H1 (cell line): Measurements from ENCODE around the gene TRAP1. TPM values are rescaled to one million over a fixed set of nuclear protein-coding genes. Genes with fewer than 3 reads are reported as not detected.

Experiments used
- CTCF ChIA-PET: fragments of 300-600 bp; sonication (Branson Sonifier 250); formaldehyde crosslinking; loops from one replicate; lab custom pipeline; 2021; ENCODE audit not compliant: partially characterized antibody; lab: Charles Lee
- POLR2A ChIA-PET: fragments of 300-600 bp; sonication (Branson Sonifier 250); formaldehyde crosslinking; loops from one replicate; lab custom pipeline; 2021; ENCODE audit warnings: inconsistent platforms; ENCODE audit not compliant: partially characterized antibody; lab: Charles Lee
- DNase-seq, 2 experiments: peaks; one replicate each; pipeline versions ENCODE4 v3.0.0 to v3.0.0-alpha.2; 2010 to 2022; ENCODE audit warnings: low spot score in 2 of 2, low read depth in 1 of 2, mixed read lengths in 1 of 2
- FAIRE-seq: peaks from 2 replicates; lab custom pipeline; 2011; peaks lifted over from hg19 to GRCh38; lab: Jason Lieb, UNC
- H2AFZ ChIP-seq: 2 replicates; pipeline ENCODE4 v1.8.1; 2012; ENCODE audit warnings: low read length, inconsistent platforms
- H2AK5ac ChIP-seq: 2 replicates; pipeline ENCODE4 v1.6.1; 2013; ENCODE audit warnings: low read depth, low read length
- H2BK120ac ChIP-seq: replicated peaks from 2 replicates; pipeline ENCODE3; 2013; ENCODE audit warnings: low read depth, low read length, inconsistent platforms
- H2BK12ac ChIP-seq: 2 replicates; pipeline ENCODE4 v1.6.1; 2013; ENCODE audit warnings: low read depth, low read length
- H2BK15ac ChIP-seq: 2 replicates; pipeline ENCODE4 v1.6.1; 2013; ENCODE audit warnings: low read length
- H2BK20ac ChIP-seq: 2 replicates; pipeline ENCODE4 v1.6.1; 2013; ENCODE audit warnings: low read length
- H2BK5ac ChIP-seq: 2 replicates; pipeline ENCODE4 v1.6.1; 2013; ENCODE audit warnings: low read depth, low read length
- H3K14ac ChIP-seq: 2 replicates; pipeline ENCODE4 v1.6.1; 2013; ENCODE audit warnings: inconsistent platforms; ENCODE audit not compliant: insufficient read length
- H3K18ac ChIP-seq: 2 replicates; pipeline ENCODE4 v1.6.1; 2013; ENCODE audit warnings: low read length; ENCODE audit errors: extremely low read depth
- H3K23ac ChIP-seq: 2 replicates; pipeline ENCODE4 v1.6.1; 2013; ENCODE audit warnings: inconsistent platforms; ENCODE audit not compliant: insufficient read length
- H3K23me2 ChIP-seq: 2 replicates; pipeline ENCODE4 v1.6.1; 2013; ENCODE audit warnings: low read depth, low read length
- H3K27ac ChIP-seq: 2 replicates; pipeline ENCODE4 v1.6.1; 2011; ENCODE audit warnings: low read depth, low read length, inconsistent platforms
- H3K27me3 ChIP-seq, 4 experiments: replicated peaks in 1 of 4; 1 replicate in 1 of 4; 2 replicates in 3 of 4; pipeline versions ENCODE4 v1.6.1 to v1.8.1; 2011 to 2013; ENCODE audit warnings: low read length in 3 of 4, mild to moderate bottlenecking in 3 of 4, inconsistent platforms in 2 of 4, mixed read lengths in 2 of 4, moderate library complexity in 1 of 4; ENCODE audit not compliant: control insufficient read depth in 3 of 4, insufficient read depth in 3 of 4; ENCODE audit errors: extremely low read depth in 1 of 4
- H3K36me3 ChIP-seq, 4 experiments: 2 replicates each; pipeline versions ENCODE4 v1.6.1 to v1.8.1; 2011 to 2013; ENCODE audit warnings: mild to moderate bottlenecking in 4 of 4, low read length in 3 of 4, moderate library complexity in 2 of 4, control low read depth in 1 of 4, inconsistent platforms in 1 of 4; ENCODE audit not compliant: insufficient read depth in 4 of 4, control insufficient read depth in 2 of 4
- H3K4ac ChIP-seq: replicated peaks from 2 replicates; pipeline ENCODE3; 2013; ENCODE audit warnings: low read length, low read depth, mixed read lengths, inconsistent platforms; ENCODE audit not compliant: insufficient read length
- H3K4me1 ChIP-seq, 4 experiments: replicated peaks in 1 of 4; 1 replicate in 1 of 4; 2 replicates in 3 of 4; pipeline versions ENCODE4 v1.6.1 to v1.8.1; 2011 to 2013; ENCODE audit warnings: low read length in 3 of 4, inconsistent platforms in 2 of 4, mixed read lengths in 1 of 4; ENCODE audit not compliant: insufficient read depth in 4 of 4, control insufficient read depth in 3 of 4
- H3K4me2 ChIP-seq, 2 experiments: 2 replicates each; pipeline versions ENCODE4 v1.6.1 to v1.8.1; 2011 to 2013; ENCODE audit warnings: low read depth in 2 of 2, low read length in 2 of 2, control low read depth in 1 of 2, inconsistent platforms in 1 of 2, mild to moderate bottlenecking in 1 of 2; ENCODE audit not compliant: insufficient read depth in 1 of 2
- H3K4me3 ChIP-seq, 4 experiments: fragments of 200-600, 300-600 bp in 1 of 4; sonication (generic), shearing (Covaris generic), sonication (Bioruptor Twin) in 1 of 4; 2 replicates each; pipeline versions ENCODE4 v1.5.1 to v1.8.1; 2011 to 2016; ENCODE audit warnings: low read length in 4 of 4, low read depth in 3 of 4, control low read depth in 2 of 4, inconsistent platforms in 2 of 4, mild to moderate bottlenecking in 2 of 4, mixed read lengths in 1 of 4, moderate library complexity in 1 of 4; ENCODE audit not compliant: insufficient read depth in 2 of 4; ENCODE audit errors: extremely low read depth in 1 of 4
- H3K56ac ChIP-seq: replicated peaks from 2 replicates; pipeline ENCODE3; 2013; ENCODE audit warnings: low read depth, mild to moderate bottlenecking, mixed read lengths, low read length, inconsistent platforms; ENCODE audit not compliant: insufficient read length
- H3K79me1 ChIP-seq: 2 replicates; pipeline ENCODE4 v1.6.1; 2013; ENCODE audit warnings: low read depth, low read length, control low read depth
- H3K79me2 ChIP-seq, 2 experiments: 2 replicates each; pipeline versions ENCODE4 v1.6.1 to v1.8.1; 2012 to 2013; ENCODE audit warnings: low read length in 2 of 2, mild to moderate bottlenecking in 2 of 2, inconsistent platforms in 1 of 2; ENCODE audit not compliant: insufficient read depth in 2 of 2, control insufficient read depth in 1 of 2
- H3K9ac ChIP-seq, 4 experiments: replicated peaks in 1 of 4; 1 replicate in 1 of 4; 2 replicates in 3 of 4; pipeline versions ENCODE4 v1.6.1 to v1.8.1; 2011 to 2013; ENCODE audit warnings: low read depth in 3 of 4, low read length in 3 of 4, control low read depth in 2 of 4, mild to moderate bottlenecking in 2 of 4, moderate library complexity in 2 of 4, inconsistent platforms in 1 of 4; ENCODE audit errors: extremely low read depth in 1 of 4
- H3K9me3 ChIP-seq, 2 experiments: 2 replicates each; pipeline versions ENCODE4 v1.6.1 to v1.8.1; 2012 to 2013; ENCODE audit warnings: mild to moderate bottlenecking in 2 of 2, moderate library complexity in 2 of 2, control low read depth in 1 of 2, inconsistent platforms in 1 of 2, low read depth in 1 of 2, low read length in 1 of 2, mixed read lengths in 1 of 2; ENCODE audit not compliant: insufficient read depth in 2 of 2
- H4K20me1 ChIP-seq, 2 experiments: replicated peaks in 1 of 2; 2 replicates each; pipeline versions ENCODE3 to v1.8.1; 2011 to 2013; ENCODE audit warnings: inconsistent platforms in 2 of 2, low read length in 2 of 2, mild to moderate bottlenecking in 1 of 2; ENCODE audit not compliant: insufficient read depth in 2 of 2, control insufficient read depth in 1 of 2
- H4K5ac ChIP-seq: 2 replicates; pipeline ENCODE4 v1.6.1; 2013; ENCODE audit warnings: low read length, low read depth, mixed read lengths, inconsistent platforms; ENCODE audit not compliant: insufficient read length
- H4K8ac ChIP-seq: 2 replicates; pipeline ENCODE4 v1.8.0; 2013; ENCODE audit warnings: mild to moderate bottlenecking, moderate library complexity, low read length, inconsistent platforms; ENCODE audit not compliant: insufficient read depth; ENCODE audit errors: extremely low read depth
- H4K91ac ChIP-seq: replicated peaks from 2 replicates; pipeline ENCODE3; 2013; ENCODE audit warnings: low read length, mixed read lengths, inconsistent platforms; ENCODE audit not compliant: insufficient read length
- BRCA1 ChIP-seq: IDR thresholded peaks from 2 replicates; pipeline ENCODE4 v1.6.1; 2012; ENCODE audit warnings: low read depth, low read length, improper control_type of control experiment
- CBX8 ChIP-seq: fragments of 300-800, 300-1000 bp; sonication (generic); IDR thresholded peaks from 2 replicates; pipeline ENCODE4 v1.7.1; 2016; ENCODE audit warnings: low read depth, low read length, borderline replicate concordance
- CHD1 ChIP-seq: IDR thresholded peaks from 2 replicates; pipeline ENCODE4 v1.6.1; 2012; ENCODE audit warnings: low read depth, low read length, improper control_type of control experiment
- EGR1 ChIP-seq: IDR thresholded peaks from 2 replicates; pipeline ENCODE4 v1.6.1; 2011; ENCODE audit warnings: low read depth, low read length, borderline replicate concordance
- KDM1A ChIP-seq: fragments of 200-600, 300-600 bp; sonication (generic); IDR thresholded peaks from 2 replicates; pipeline ENCODE4 v1.7.1; 2016; ENCODE audit warnings: mild to moderate bottlenecking, low read length, borderline replicate concordance
- KDM5A ChIP-seq: fragments of 200-600 bp; IDR thresholded peaks from 2 replicates; pipeline ENCODE4 v1.7.1; 2012; ENCODE audit warnings: mild to moderate bottlenecking, low read length, inconsistent platforms, mixed read lengths
- RNF2 ChIP-seq: fragments of 200-900, 300-1000 bp; sonication (generic); IDR thresholded peaks from 2 replicates; pipeline ENCODE4 v1.7.1; 2016; ENCODE audit warnings: borderline replicate concordance, low read depth, mild to moderate bottlenecking, antibody characterized with exemption, low read length; ENCODE audit not compliant: poor library complexity, severe bottlenecking; ENCODE audit errors: missing control alignments
- SP2 ChIP-seq: IDR thresholded peaks from 2 replicates; pipeline ENCODE4 v1.6.1; 2012; ENCODE audit warnings: mild to moderate bottlenecking, low read length, inconsistent platforms
- WGBS, 2 experiments: shearing (Covaris generic) in 1 of 2; methylation state at CpG; one replicate each; pipeline versions ENCODE4 v1.1.6 to v1.1.7; 2013 to 2015; ENCODE audit warnings: low lambda C conversion rate in 2 of 2, mixed read lengths in 2 of 2, inconsistent platforms in 1 of 2, low coverage in 1 of 2, missing lambda C conversion rate in 1 of 2; ENCODE audit not compliant: insufficient replicate concordance in 2 of 2, insufficient coverage in 1 of 2, insufficient read length in 1 of 2; ENCODE audit errors: extremely low coverage in 1 of 2, missing lambda C conversion rate in 1 of 2; 5-methylcytosine and 5-hydroxymethylcytosine counted together
- polyA plus RNA-seq, 7 experiments: library from polyadenylated mRNA; depleted of rRNA in 3 of 7; stranded (reverse) in 5 of 7; unstranded in 2 of 7; fragments of >200 nt in 5 of 7; fragments of 200-250 nt in 2 of 7; gene quantifications; 1 replicate in 5 of 7; 2 replicates in 1 of 7; 4 replicates in 1 of 7; pipeline versions ENCODE4 v1.2.1 to v1.2.3, GENCODE V29; 2011 to 2013; ENCODE audit warnings: missing spikeins in 2 of 7, mixed read lengths in 2 of 7
- total RNA-seq: library from RNA; stranded (reverse); fragmentation: NEBNext Ultra II Directional; extraction: Animal tissue kit (Norgen Biotek cat#: 25700); gene quantifications from 2 replicates; pipeline ENCODE4 v1.2.1, GENCODE V29; 2021

TRAP1 gene
- total and polyA plus RNA-seq, 2 of the 8 experiments (the other 6 are each of a cell fraction or from before 2014, with no cell fraction given), result 215 to 283 TPM

GRCh38 chr16:3754081-3754703 lies 36.9 kb upstream of the TRAP1 start:
- Histone ChIP-seq H3K36me3 (peaks cover 8 to 31% (median 18%) of the 10 kb centered on the region in 4 experiments), H3K18ac (no peak overlapping the region), H2BK20ac (no peak overlapping the region), H3K23ac (no peak overlapping the region), H2AK5ac (no peak overlapping the region), H3K9me3 (no peaks in the 10 kb centered on the region), H3K4me1 (no peaks in the 10 kb centered on the region), H4K5ac (no peak overlapping the region), H2AFZ (no peak overlapping the region), H3K4ac (no peak overlapping the region), H4K8ac (no peak overlapping the region), H3K56ac (no peak overlapping the region), H2BK120ac (no peak overlapping the region), H3K27me3 (no peaks in the 10 kb centered on the region), H2BK15ac (no peak overlapping the region), H2BK12ac (no peak overlapping the region), H3K23me2 (no peaks in the 10 kb centered on the region), H3K14ac (no peak overlapping the region), H3K79me1 (no peaks in the 10 kb centered on the region), H3K79me2 (no peaks in the 10 kb centered on the region), H2BK5ac (no peak overlapping the region), H3K27ac (no peak overlapping the region), H3K9ac (no peak overlapping the region), H3K4me3 (no peak overlapping the region), H3K4me2 (no peak overlapping the region), H4K91ac (no peak overlapping the region), H4K20me1 (peaks cover 2 to 3% of the 10 kb centered on the region in 2 experiments)
- 85% methylated on average over 4 of the region's 4 CpGs; no CpG with 5 or more reads in 1 of the 2 experiments for WGBS, 2 experiments
- TF ChIP-seq CBX8 (no peak), EGR1 (no peak), BRCA1 (no peak), KDM5A (no peak), KDM1A (no peak), CHD1 (no peak), RNF2 (no peak), SP2 (no peak)
- POLR2A ChIA-PET, result no interaction called here
- no peak for FAIRE-seq
- CTCF ChIA-PET, result no interaction called here
- DNase-seq, result no peak
